Measurements from ENCODE around the gene ALLC. TPM values are rescaled to one million over a fixed set of nuclear protein-coding genes. Genes with fewer than 3 reads are reported as not detected.

Gene ALLC
- total and polyA plus RNA-seq, 11 donors = not detected

- no peaks in the 10 kb centered on the region for H3K36me3 ChIP-seq
- H3K27ac ChIP-seq = no peak overlapping the region
- no peak overlapping the region for H3K4me3 ChIP-seq
- H3K9me3 ChIP-seq = no peaks in the 10 kb centered on the region
- H3K4me1 ChIP-seq = no peaks in the 10 kb centered on the region
- peaks cover 0 to 7% (median 0%) of the 10 kb centered on the region in 9 donors for H3K27me3 ChIP-seq
- intact Hi-C loops (cut with DNase I) = no loop called here
- no peak for ATAC-seq
- DNase-seq = no peak
- WGBS, 4 donors = 64 to 70% (median 66%) methylated on average over 3 of the region's 3 CpGs
- no peak for TF ChIP-seq CTCF (IDR thresholded peaks at IDR 0.05)
These were observed 25.9 kb downstream of the ALLC start for GRCh38 chr2:3683748-3684454.

- Histone ChIP-seq H3K9me3 (peaks cover 0 to 26% (median 0%) of the 10 kb centered on the region in 12 donors), H3K4me3 (no peak overlapping the region), H3K27me3 (peaks cover 0 to 19% (median 0%) of the 10 kb centered on the region in 9 donors), H3K4me1 (no peaks in the 10 kb centered on the region), H3K27ac (no peak overlapping the region), H3K36me3 (no peaks in the 10 kb centered on the region)
- ATAC-seq (no peak), DNase-seq (no peak)
- TF ChIP-seq POLR2A (IDR thresholded peaks at IDR 0.05) (no peak), CTCF (IDR thresholded peaks at IDR 0.05) (no peak)
- intact Hi-C loops (cut with DNase I) = no loop called here
These were observed 32.2 kb downstream of the ALLC start for GRCh38 chr2:3689998-3690748.

GRCh38 chr2:3692375-3692774 is 34.4 kb downstream of the ALLC start:
- DNase-seq (no peak), ATAC-seq (no peak)
- intact Hi-C loops (cut with DNase I) = no loop called here
- H3K4me3 ChIP-seq = no peak overlapping the region
- H3K9me3 ChIP-seq = peaks cover 0 to 26% (median 0%) of the 10 kb centered on the region in 12 donors
- H3K27me3 ChIP-seq = peaks cover 0 to 21% (median 0%) of the 10 kb centered on the region in 9 donors
- no peak overlapping the region for H3K27ac ChIP-seq
- no peaks in the 10 kb centered on the region for H3K4me1 ChIP-seq
- no peaks in the 10 kb centered on the region for H3K36me3 ChIP-seq
- TF ChIP-seq CTCF (IDR thresholded peaks at IDR 0.05) (peak in 6 of 12 donors; percentile 24 to 34 (median 29)), POLR2A (IDR thresholded peaks at IDR 0.05) (no peak)

GRCh38 chr2:3696545-3696944 is 38.5 kb downstream of the ALLC start:
- no peak overlapping the region for H3K27ac ChIP-seq
- DNase-seq = no peak
- ATAC-seq = no peak
- H3K36me3 ChIP-seq = no peaks in the 10 kb centered on the region
- H3K9me3 ChIP-seq = peaks cover 0 to 10% (median 0%) of the 10 kb centered on the region in 12 donors
- H3K4me1 ChIP-seq = no peaks in the 10 kb centered on the region
- H3K27me3 ChIP-seq = peaks cover 0 to 23% (median 5%) of the 10 kb centered on the region in 9 donors
- 84 to 88% (median 86%) methylated on average over 3 of the region's 3 CpGs for WGBS, 4 donors
- TF ChIP-seq POLR2A (IDR thresholded peaks at IDR 0.05) (no peak), CTCF (IDR thresholded peaks at IDR 0.05) (no peak)
- no peak overlapping the region for H3K4me3 ChIP-seq
- intact Hi-C loops (cut with DNase I) = no loop called here
